Colonic mucosa (tissue), 4 donors: ENCODE results near the gene SDHB. TPM values are rescaled to one million over a fixed set of nuclear protein-coding genes. Genes with fewer than 3 reads are reported as not detected.

Experiments used
- DNase-seq: peaks from one replicate; pipeline ENCODE4 v3.0.0-alpha.2; 2020
- H3K27ac ChIP-seq: fragments of 200-600 bp; one replicate; pipeline ENCODE4 v1.8.0; 2021
- H3K27me3 ChIP-seq: fragments of 200-600 bp; one replicate; pipeline ENCODE4 v1.8.0; 2021
- H3K36me3 ChIP-seq: fragments of 200-600 bp; one replicate; pipeline ENCODE4 v1.8.0; 2021
- H3K4me1 ChIP-seq: fragments of 200-600 bp; one replicate; pipeline ENCODE4 v1.8.0; 2021; ENCODE audit warnings: mild to moderate bottlenecking
- H3K4me3 ChIP-seq: fragments of 200-600 bp; one replicate; pipeline ENCODE4 v1.8.0; 2021
- H3K9ac ChIP-seq, 2 donors: one replicate each; pipeline ENCODE4 v1.7.0; 2013; ENCODE audit warnings: control low read depth in 2 of 2, low read depth in 2 of 2, low read length in 2 of 2
- H3K9me3 ChIP-seq: fragments of 200-600 bp; one replicate; pipeline ENCODE4 v1.8.0; 2021
- intact Hi-C: fragments of 100-400 bp; cut with DNase I; formaldehyde crosslinking; loops from one replicate; pipeline ENCODE4 v1.14.1; 2022
- total RNA-seq, 2 donors: library from RNA; stranded (reverse); fragmentation: NEBNext Ultra II Directional in 1 of 2; extraction: Animal tissue kit (Norgen Biotek cat#: 25700) in 1 of 2; gene quantifications; one replicate each; pipeline ENCODE4 v1.2.1, GENCODE V29; 2021
- TF ChIP-seq, protein P1 (sequence below): fragments of 200-600 bp; IDR thresholded peaks from one replicate; pipeline ENCODE4 v1.8.0; 2022; ENCODE audit warnings: antibody characterized with exemption, mild to moderate bottlenecking
- donor health status: healthy.
- donor health status: DM: no; HTN: no; CAD: no.
- donor health status: DM: no; HTN: no; CAD: no.

SDHB gene
- total RNA-seq, 2 donors from 2014 or later, result 208 to 229 TPM

DNA sequence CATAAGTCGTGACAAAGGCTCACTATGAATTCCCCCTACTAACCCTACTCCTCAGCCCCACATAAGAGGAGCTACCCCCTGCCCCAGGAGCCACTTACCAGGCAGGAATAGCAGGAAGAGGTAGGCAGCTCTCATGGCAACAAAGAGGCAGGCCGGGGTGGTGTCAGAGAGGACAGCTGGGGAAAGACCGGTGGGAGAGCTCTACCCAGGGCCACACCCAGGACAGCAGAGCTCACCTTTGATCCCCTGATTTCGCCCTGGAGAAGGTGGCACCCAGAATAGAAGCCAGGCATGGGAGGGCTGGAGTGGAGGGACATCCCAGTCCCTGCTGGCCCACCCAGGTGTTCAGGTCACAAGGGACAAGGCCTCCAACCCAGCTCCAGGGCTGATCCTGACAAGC lies 75.7 kb downstream of the SDHB start:
- no peak for DNase-seq
- Histone ChIP-seq H3K36me3 (no peaks in the 10 kb centered on the region), H3K27ac (no peak overlapping the region), H3K9me3 (no peaks in the 10 kb centered on the region), H3K4me3 (no peak overlapping the region), H3K27me3 (peaks cover 11% of the 10 kb centered on the region), H3K4me1 (no peaks in the 10 kb centered on the region), H3K9ac (no peak overlapping the region)
- TF ChIP-seq, protein P1, sequence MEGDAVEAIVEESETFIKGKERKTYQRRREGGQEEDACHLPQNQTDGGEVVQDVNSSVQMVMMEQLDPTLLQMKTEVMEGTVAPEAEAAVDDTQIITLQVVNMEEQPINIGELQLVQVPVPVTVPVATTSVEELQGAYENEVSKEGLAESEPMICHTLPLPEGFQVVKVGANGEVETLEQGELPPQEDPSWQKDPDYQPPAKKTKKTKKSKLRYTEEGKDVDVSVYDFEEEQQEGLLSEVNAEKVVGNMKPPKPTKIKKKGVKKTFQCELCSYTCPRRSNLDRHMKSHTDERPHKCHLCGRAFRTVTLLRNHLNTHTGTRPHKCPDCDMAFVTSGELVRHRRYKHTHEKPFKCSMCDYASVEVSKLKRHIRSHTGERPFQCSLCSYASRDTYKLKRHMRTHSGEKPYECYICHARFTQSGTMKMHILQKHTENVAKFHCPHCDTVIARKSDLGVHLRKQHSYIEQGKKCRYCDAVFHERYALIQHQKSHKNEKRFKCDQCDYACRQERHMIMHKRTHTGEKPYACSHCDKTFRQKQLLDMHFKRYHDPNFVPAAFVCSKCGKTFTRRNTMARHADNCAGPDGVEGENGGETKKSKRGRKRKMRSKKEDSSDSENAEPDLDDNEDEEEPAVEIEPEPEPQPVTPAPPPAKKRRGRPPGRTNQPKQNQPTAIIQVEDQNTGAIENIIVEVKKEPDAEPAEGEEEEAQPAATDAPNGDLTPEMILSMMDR, result no peak
- intact Hi-C loops, result no loop called here

DNA sequence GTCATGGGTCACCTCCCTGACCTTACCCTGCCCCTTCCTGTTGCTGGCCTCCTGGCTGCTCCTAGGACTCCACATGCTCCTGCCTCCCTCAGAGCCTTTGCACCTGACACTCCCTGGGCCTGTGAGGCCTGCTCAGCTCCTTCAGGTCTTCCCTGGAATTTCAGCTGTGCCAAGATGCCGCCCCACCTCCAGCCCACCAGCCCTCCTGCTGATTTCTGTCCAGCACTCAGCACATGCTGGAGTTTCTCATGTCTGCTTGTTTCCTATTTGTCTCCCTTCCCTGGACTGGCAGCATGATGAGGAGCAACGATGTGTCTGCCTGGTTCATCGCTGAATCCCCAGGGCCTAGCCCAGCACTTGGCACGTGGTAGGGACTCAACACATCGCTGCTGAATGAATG lies 76.5 kb downstream of the SDHB start:
- H3K27me3 ChIP-seq, result peaks cover 11% of the 10 kb centered on the region
- H3K36me3 ChIP-seq, result no peaks in the 10 kb centered on the region
- no peak overlapping the region for H3K9ac ChIP-seq
- H3K9me3 ChIP-seq, result no peaks in the 10 kb centered on the region
- no peak for DNase-seq
- H3K4me1 ChIP-seq, result no peaks in the 10 kb centered on the region
- TF ChIP-seq, protein P1, result no peak
- no peak overlapping the region for H3K4me3 ChIP-seq
- intact Hi-C loops, result no loop called here
- H3K27ac ChIP-seq, result no peak overlapping the region

DNA sequence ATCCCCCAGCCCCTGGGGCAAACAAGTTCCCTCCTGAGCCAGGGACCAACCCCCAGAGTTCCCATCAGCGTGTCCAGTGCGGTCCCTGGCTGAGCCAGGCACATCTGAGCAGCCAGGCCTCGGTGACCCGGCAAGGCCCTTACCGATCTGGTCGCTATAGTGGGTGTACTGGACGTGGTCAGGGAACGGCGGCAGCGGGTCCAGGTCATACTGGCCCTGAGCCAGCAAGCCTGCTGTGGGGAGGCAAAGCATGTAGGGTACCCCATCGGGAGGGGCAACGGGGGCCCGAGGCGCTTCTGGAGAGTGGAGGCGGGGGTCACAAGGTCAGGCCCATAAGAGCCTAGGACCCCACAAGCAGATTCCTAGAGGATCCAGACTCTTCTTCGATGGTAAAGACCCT lies 76.9 kb downstream of the SDHB start:
- no peaks in the 10 kb centered on the region for H3K36me3 ChIP-seq
- DNase-seq, result no peak
- H3K27me3 ChIP-seq, result peaks cover 11% of the 10 kb centered on the region
- no peak overlapping the region for H3K27ac ChIP-seq
- H3K9me3 ChIP-seq, result no peaks in the 10 kb centered on the region
- no peak overlapping the region for H3K9ac ChIP-seq
- intact Hi-C loops, result no loop called here
- no peak overlapping the region for H3K4me3 ChIP-seq
- TF ChIP-seq, protein P1, result no peak
- H3K4me1 ChIP-seq, result no peaks in the 10 kb centered on the region

DNA sequence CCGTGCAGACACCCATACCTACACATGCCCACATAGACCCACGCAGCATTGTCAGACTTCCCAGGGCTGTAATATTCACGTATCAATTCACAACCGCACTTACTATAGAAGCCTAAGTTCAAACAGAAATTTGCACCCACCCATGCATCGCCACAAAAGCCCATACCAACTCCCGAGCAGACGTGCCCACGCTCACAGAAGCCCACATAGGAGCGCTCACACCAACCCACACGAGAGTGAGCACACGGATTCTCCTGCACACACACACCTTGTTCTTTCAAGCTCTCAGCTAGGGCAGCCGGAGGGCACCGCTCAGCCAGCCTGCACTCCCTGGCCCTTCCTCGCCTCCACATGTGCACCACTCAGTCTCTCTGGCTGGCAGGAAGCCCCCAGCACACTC lies 78.0 kb downstream of the SDHB start:
- H3K36me3 ChIP-seq, result no peaks in the 10 kb centered on the region
- intact Hi-C loops, result no loop called here
- H3K9ac ChIP-seq, result no peak overlapping the region
- no peaks in the 10 kb centered on the region for H3K9me3 ChIP-seq
- TF ChIP-seq, protein P1, result no peak
- no peak overlapping the region for H3K4me3 ChIP-seq
- H3K27ac ChIP-seq, result no peak overlapping the region
- peaks cover 10% of the 10 kb centered on the region for H3K27me3 ChIP-seq
- DNase-seq, result no peak
- H3K4me1 ChIP-seq, result no peaks in the 10 kb centered on the region

DNA sequence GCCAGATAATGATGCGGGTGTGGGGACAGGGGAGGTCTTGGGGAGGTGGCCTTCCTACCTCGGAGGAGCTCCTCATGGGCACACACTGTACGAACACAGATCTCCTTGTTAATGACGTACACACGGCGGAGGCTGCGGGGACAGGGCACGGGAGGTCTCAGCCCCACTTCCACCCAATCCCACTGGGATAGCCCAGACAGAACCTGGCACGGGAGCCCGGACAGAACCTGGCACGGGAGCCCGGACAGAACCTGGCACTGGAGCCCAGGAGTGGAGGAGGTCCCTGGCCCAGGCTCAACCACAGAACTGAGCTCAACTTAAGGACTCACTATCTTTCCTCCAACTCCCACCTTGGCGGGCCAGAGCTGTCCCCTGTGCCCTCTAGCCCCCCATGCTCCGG lies 78.6 kb downstream of the SDHB start:
- Histone ChIP-seq H3K4me1 (no peaks in the 10 kb centered on the region), H3K9ac (no peak overlapping the region), H3K9me3 (no peaks in the 10 kb centered on the region), H3K4me3 (no peak overlapping the region), H3K27ac (no peak overlapping the region), H3K27me3 (peaks cover 5% of the 10 kb centered on the region), H3K36me3 (no peaks in the 10 kb centered on the region)
- TF ChIP-seq, protein P1, result no peak
- intact Hi-C loops, result no loop called here
- DNase-seq, result no peak

DNA sequence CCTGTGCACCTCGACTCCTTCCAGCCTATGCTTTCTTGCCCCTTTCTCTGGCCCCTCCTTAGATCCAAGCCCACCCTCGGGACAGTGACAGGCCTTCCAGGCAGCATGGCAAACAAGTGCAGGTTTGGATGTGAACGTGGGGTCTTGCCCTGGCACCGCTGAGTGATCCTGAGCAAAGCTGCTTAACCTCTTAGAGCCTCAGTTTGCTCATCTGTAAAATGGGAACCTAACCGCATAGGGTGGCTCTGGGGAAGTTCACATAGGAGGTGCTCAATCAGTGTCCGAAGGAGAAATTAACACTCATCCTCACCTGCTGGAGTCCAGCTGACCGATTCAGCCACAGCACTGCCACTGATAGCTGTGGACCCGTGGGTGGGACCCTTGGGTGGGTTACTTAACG lies 80.6 kb downstream of the SDHB start:
- intact Hi-C loops, result no loop called here
- H3K9me3 ChIP-seq, result no peaks in the 10 kb centered on the region
- no peaks in the 10 kb centered on the region for H3K4me1 ChIP-seq
- H3K27ac ChIP-seq, result no peak overlapping the region
- H3K4me3 ChIP-seq, result no peak overlapping the region
- TF ChIP-seq, protein P1, result no peak
- DNase-seq, result no peak
- H3K9ac ChIP-seq, result no peak overlapping the region
- no peaks in the 10 kb centered on the region for H3K36me3 ChIP-seq
- no peaks in the 10 kb centered on the region for H3K27me3 ChIP-seq
